ENCODE data around the gene GALT. TPM values are rescaled to one million over a fixed set of nuclear protein-coding genes. Genes with fewer than 3 reads are reported as not detected.

The GALT gene
- total and polyA plus RNA-seq, 2 of the 4 experiments (the other 2 are of a cell fraction): 15.8 to 34.6 TPM

GRCh38 chr9:34612788-34613390, 33.6 kb upstream of the GALT start (continued):
- TF ChIP-seq NFE2L2 (IDR thresholded peaks at IDR 0.05; ENCODE audit: low read depth, low read length): no peak

DNA sequence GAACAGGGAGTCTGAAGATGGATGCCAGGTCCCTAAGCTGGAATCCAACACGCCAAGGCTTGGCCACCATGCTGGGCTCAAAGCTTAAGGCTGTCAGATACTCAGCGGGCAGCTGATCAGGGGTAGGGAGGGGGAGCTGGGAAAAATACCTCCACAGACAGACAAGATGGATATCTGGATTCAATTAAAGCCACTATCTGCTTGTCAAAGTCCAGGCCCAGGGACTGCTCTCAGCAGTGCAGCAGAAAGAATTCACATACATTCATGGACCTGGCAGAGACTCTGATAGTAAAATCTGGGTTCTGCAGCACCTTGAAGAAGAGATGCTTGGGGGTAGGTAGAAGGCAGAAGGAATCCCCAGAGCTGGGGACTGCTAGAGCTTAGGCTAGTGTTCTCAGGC, 31.3 kb upstream of the GALT start:
- H3K4ac ChIP-seq (ENCODE audit: low read depth, low read length): no peak overlapping the region
- peaks cover 18% of the 10 kb centered on the region for H3K9me1 ChIP-seq (ENCODE audit: insufficient read depth, low read length)
- no peak overlapping the region for H3K27ac ChIP-seq (ENCODE audit: insufficient read depth, low read length)
- WGBS, 2 experiments (ENCODE audit: extremely low coverage in 2 of 2, insufficient read length in 1 of 2): no CpG with 5 or more reads among the region's 2 CpGs
- no peak overlapping the region for H2AFZ ChIP-seq (replicated peaks; ENCODE audit: low read length, poor library complexity)
- intact Hi-C loops (cut with micrococcal nuclease): no loop called here
- H3K23ac ChIP-seq (ENCODE audit: low read depth, low read length): no peak overlapping the region
- no peak overlapping the region for H3K56ac ChIP-seq (ENCODE audit: extremely low read depth, insufficient read depth, low read length)
- in situ Hi-C loops (cut with MboI; ENCODE audit: low sequenced_read_pairs): no loop called here
- no peak overlapping the region for H2AK9ac ChIP-seq (replicated peaks; ENCODE audit: low read depth, low read length, poor library complexity)
- H4K8ac ChIP-seq (ENCODE audit: low read depth in 2 of 2, low read length in 2 of 2): no peak overlapping the region
- peaks cover 25% of the 10 kb centered on the region for H3K36me3 ChIP-seq (ENCODE audit: control insufficient read depth, insufficient read depth, low read length)
- DNase-seq (no peak), ATAC-seq (ENCODE audit: low read depth) (no peak)
- BruUV-seq (replicated peaks): no TSS peak
- H3K4me1 ChIP-seq (ENCODE audit: control insufficient read depth, insufficient read depth, low read length): peaks cover 10% of the 10 kb centered on the region
- H4K91ac ChIP-seq (ENCODE audit: insufficient read depth, low read depth, low read length): no peak overlapping the region
- no peak overlapping the region for H4K5ac ChIP-seq (ENCODE audit: low read depth, low read length)
- no peak overlapping the region for H2BK15ac ChIP-seq (ENCODE audit: low read depth, low read length)
- H2BK120ac ChIP-seq (ENCODE audit: low read depth, low read length): no peak overlapping the region
- H3K18ac ChIP-seq (ENCODE audit: low read depth, low read length): no peak overlapping the region
- no peak overlapping the region for H3K9ac ChIP-seq (ENCODE audit: low read depth, low read length)
- no peak overlapping the region for H2AK5ac ChIP-seq (ENCODE audit: low read depth, low read length)
- H3K9me3 ChIP-seq (ENCODE audit: control insufficient read depth, insufficient read depth, low read length): no peaks in the 10 kb centered on the region
- ChIA-PET POLR2A (ENCODE audit: unreplicated experiment) (no interaction called here), CTCF (no interaction called here)
- TF ChIP-seq RAD21 (IDR thresholded peaks at IDR 0.05; ENCODE audit: low read length) (no peak), MXI1 (IDR thresholded peaks at IDR 0.05; ENCODE audit: borderline replicate concordance, low read depth, low read length) (no peak), MAZ (IDR thresholded peaks at IDR 0.05; ENCODE audit: borderline replicate concordance, low read depth, low read length) (no peak), RCOR1 (IDR thresholded peaks at IDR 0.05; ENCODE audit: insufficient replicate concordance, low read length) (no peak), CEBPB (IDR thresholded peaks at IDR 0.05; ENCODE audit: low read depth, low read length) (no peak), SMC3 (IDR thresholded peaks at IDR 0.05; ENCODE audit: low read depth, low read length) (no peak), CHD1 (IDR thresholded peaks at IDR 0.05; ENCODE audit: low read depth, low read length) (no peak), POLR2A (IDR thresholded peaks at IDR 0.05; ENCODE audit: low read depth, low read length) (no peak), ELK1 (IDR thresholded peaks at IDR 0.05; ENCODE audit: borderline replicate concordance, low read depth, low read length) (no peak), MAFK (IDR thresholded peaks at IDR 0.05; ENCODE audit: low read depth, low read length) (no peak), NFE2L2 (IDR thresholded peaks at IDR 0.05; ENCODE audit: low read depth, low read length) (no peak)
- no peak overlapping the region for H3K14ac ChIP-seq (replicated peaks; ENCODE audit: low read depth, low read length)
- H2BK20ac ChIP-seq (ENCODE audit: low read depth, low read length): no peak overlapping the region
- no peak overlapping the region for H3K4me3 ChIP-seq (ENCODE audit: insufficient read depth, low read depth, low read length)
- no peak overlapping the region for H3K4me2 ChIP-seq (ENCODE audit: low read depth, low read length)
- no peak overlapping the region for H2BK5ac ChIP-seq (ENCODE audit: low read depth, low read length, poor library complexity, severe bottlenecking)
- peaks cover 16 to 32% of the 10 kb centered on the region in 2 experiments for H3K79me1 ChIP-seq (ENCODE audit: low read depth in 1 of 2, low read length in 2 of 2)
- H3K27me3 ChIP-seq (ENCODE audit: control insufficient read depth, insufficient read depth, low read length): no peaks in the 10 kb centered on the region
- dilution Hi-C loops (cut with HindIII; ENCODE audit: low sequenced_read_pairs, unreplicated experiment): no loop called here
- H4K20me1 ChIP-seq (ENCODE audit: insufficient read depth, low read length): no peaks in the 10 kb centered on the region
